ENCODE measurements around the gene ZNF324B. TPM values are rescaled to one million over a fixed set of nuclear protein-coding genes. Genes with fewer than 3 reads are reported as not detected.
"Not testable (repeated sequence)": the region's sequence is repeated elsewhere in the genome, so short reads cannot be mapped to it uniquely, and the experiment has no call there.

The ZNF324B gene
- total RNA-seq, 1 donor from 2014 or later, result 7.1 TPM

DNA sequence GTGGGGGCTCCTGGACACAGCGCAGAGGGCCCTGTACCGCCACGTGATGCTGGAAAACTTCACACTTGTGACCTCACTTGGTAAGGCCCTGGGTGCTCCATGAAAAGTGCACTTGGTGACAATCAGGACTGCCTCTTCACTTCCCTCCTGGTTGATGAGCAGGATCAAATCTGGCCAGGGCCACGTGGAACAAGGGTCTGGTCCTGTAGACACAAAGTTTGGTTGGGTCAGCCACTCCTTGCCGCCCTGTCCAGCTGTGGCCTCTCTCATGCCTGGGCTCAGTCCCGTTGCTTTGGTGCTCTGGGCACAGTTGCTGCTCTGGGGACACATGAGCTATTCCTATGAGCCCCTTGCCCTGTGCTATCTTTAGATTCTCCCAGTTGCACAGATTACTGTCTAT is 2.3 kb downstream of the ZNF324B start:
- DNase-seq (ENCODE audit: low read depth in 2 of 2), result no peak

DNA sequence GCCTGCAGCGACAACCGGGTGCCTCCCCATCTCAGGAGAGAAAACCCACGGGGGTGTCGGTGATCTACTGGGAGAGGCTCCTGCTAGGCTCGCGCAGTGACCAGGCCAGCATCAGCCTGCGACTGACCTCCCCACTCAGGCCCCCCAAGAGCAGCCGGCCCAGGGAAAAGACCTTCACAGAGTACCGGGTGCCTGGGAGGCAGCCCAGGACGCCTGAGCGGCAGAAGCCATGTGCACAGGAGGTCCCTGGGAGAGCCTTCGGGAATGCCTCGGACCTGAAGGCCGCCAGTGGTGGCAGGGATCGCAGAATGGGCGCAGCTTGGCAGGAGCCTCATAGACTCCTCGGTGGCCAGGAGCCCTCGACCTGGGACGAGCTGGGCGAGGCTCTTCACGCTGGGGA is 3.9 kb downstream of the ZNF324B start:
- no peak for DNase-seq (ENCODE audit: low read depth in 2 of 2)

DNA sequence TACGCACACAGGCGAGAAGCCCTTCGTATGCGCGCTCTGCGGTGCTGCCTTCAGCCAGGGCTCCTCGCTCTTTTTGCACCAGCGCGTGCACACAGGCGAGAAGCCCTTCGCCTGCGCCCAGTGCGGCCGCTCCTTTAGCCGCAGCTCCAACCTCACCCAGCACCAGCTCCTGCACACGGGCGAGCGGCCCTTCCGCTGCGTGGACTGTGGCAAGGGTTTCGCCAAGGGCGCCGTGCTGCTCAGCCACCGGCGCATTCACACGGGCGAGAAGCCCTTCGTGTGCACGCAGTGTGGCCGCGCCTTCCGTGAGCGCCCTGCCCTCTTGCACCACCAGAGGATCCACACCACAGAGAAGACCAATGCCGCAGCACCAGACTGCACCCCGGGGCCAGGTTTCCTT is 4.7 kb downstream of the ZNF324B start:
- no peak for DNase-seq (ENCODE audit: low read depth in 2 of 2)

DNA sequence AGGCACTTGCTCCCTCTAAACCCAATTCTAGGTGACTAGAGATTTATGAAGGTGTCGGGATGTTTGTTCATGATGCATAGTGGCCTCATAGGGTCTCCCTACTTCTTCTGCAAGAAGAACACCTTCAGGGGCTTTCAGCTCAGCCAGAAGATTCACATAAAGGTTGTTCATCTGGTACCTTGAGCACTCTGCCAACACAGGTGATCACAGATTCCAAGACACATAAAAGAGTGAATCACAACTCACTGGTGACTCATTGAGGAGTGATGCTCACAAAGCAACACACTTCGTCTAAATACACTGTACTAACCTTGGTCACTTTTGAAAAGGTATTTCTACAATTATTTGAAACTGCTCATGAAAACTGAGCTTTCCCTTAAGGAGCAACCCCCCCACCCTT is 8.6 kb downstream of the ZNF324B start:
- DNase-seq (ENCODE audit: low read depth in 2 of 2), result no peak

DNA sequence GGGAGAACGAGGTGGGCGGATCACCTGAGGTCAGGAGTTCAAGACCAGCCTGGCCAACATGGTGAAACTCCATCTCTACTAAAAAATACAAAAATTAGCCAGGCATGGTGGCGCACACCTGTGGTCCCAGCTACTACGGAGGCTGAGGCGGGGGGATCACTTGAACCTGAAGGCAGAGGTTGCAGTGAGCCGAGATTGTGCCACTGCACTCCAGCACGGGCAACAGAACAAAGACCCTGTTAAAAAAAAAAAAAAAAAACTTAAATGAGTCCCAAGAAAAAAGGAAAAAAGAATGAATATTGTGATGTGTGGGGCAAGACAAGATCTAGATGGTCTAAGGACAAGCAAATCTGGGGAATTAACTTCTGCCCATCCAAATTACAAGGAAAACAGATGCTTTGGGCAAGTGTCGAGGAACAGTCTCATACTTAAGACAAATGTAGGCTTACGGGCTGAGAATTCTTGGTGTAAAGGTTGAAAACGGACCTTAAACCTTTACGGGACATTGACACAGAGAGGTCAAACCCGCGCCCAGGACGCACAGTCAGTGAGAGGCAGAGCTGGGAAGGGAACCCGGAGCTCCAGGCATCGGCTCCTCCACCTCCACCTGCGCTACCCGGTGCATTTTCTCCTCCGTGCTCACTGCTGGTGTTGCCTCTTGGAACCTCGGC is 14.8 kb downstream of the ZNF324B start:
- no peak for DNase-seq (ENCODE audit: low read depth in 2 of 2)

DNA sequence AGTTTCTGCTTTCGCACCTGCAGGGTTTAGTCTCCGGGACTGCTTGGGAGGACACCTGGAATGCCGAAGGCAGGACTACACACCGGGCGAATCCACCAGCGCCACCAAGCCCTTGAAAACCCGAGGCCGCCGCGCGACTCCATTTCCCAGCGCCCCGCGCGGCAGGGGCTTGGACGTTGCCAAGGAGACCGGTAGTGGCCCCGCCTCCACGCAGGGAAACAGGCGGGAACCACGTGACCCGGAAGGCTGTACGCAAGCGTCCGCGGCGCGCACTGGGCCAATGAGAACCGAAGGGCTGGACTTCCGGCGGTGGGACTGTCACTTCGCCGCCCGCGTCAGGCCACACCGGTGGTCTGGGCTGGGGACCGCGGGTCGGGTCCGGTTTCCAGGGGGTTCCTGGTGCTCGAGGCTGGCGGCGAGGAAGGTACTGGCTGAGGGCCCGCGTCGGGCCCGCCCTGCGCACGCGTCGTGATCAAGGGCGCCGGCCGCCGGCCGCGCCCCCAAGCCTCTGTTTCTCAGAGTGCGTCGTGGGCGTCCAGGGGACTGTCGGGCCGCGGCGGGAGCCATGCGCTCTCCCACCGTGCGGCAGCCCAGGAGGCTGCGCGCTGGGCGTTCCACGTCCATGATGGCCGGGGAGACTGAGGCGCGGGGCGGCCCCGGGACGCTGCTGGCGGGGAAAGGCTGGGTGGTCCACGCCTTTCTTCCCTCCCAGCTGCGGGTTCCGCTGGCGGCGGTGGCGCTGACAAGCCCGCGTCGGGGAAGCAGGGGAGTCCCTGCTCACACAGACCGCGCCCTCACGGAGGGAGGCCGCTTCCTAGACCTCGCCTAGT is 15.6 kb downstream of the ZNF324B start, which contains the start of gene ZNF324:
Gene ZNF324, plus strand, starts transcription at position 321 of the 830 bp plus-strand sequence. CDS start 2,106 bp downstream, outside the sequence.
- DNase-seq (ENCODE audit: low read depth in 2 of 2), result peak; percentile 97 to 99

DNA sequence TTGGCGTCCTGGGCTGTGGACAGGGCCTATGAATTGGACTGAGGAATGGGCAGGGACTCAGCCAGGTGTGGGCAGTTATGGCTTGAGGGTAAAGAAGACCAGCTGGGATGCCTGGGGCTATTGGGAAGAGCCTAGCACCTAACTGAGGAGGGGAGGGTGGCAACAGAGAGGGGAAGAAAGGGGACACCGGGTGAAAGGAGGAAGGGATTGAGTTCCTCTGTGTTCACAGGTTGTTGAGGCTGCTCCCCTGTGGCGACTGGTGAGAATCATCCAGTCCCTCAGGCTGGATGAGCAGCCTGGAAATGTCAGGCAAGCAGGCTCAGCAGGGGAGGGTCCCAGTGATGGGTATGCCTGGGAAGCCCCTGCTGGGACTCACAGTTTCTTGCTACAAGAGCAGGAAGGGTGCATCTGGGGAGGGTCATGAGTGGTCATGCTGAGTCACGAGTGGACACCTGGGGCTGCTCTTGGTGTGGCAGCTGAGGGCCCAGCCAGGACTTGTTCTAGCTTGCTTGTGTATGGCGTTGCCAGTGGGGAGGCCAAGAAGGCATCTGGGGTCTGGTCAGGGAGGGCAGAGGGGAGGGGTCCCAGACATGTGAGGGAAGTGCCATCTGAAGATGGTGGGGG is 16.9 kb downstream of the ZNF324B start:
- DNase-seq (ENCODE audit: low read depth in 2 of 2), result no peak

DNA sequence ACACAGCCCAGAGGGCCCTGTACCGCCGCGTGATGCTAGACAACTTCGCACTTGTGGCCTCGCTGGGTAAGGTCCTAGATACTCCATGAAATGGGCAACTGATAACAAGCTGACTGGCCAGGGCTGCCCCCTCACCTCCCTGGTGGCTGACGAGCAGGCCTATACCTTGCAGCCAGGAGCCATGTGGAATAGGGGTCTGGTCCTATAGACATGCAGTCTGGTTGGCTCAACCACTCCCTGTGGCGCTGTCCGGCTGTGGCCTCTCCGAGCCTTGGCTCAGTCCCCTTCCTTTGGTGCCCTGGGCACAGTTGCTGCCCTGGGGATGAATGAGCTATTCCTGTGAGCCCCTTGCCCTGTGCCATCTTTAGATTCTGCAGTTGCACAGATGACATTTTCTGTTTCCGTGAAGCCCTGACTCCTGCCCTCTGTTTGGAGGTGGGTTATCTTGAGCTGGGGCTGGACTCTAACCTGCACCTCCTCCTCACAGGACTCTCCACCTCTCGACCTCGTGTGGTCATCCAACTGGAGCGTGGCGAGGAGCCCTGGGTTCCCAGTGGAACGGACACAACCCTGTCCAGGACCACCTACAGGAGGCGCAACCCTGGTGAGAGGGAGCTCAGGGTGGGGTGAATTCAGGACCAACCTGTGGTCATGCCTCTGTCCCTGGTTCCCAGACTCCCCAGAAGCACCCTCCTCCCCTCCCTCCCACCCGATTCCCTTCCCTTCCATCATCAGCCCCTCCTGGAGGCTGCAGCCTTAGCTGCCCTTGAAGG is 18.0 kb downstream of the ZNF324B start:
- DNase-seq (ENCODE audit: low read depth in 2 of 2), result no peak

DNA sequence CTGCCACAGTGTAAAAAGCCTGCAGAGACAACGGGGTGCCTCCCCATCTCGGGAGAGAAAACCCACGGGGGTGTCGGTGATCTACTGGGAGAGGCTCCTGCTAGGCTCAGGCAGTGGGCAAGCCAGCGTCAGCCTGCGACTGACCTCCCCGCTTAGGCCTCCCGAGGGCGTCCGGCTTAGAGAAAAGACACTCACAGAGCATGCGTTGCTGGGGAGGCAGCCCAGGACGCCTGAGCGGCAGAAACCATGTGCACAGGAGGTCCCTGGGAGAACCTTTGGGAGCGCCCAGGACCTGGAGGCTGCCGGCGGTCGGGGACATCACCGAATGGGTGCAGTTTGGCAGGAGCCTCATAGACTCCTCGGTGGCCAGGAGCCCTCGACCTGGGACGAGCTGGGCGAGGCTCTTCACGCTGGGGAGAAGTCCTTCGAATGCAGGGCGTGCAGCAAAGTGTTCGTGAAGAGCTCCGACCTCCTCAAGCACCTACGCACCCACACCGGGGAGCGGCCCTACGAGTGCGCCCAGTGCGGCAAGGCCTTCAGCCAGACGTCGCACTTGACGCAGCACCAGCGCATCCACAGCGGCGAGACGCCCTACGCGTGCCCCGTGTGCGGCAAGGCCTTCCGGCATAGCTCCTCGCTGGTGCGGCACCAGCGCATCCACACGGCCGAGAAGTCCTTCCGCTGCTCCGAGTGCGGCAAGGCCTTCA is 19.6 kb downstream of the ZNF324B start:
- DNase-seq (ENCODE audit: low read depth in 2 of 2), result not testable (repeated sequence)

DNA sequence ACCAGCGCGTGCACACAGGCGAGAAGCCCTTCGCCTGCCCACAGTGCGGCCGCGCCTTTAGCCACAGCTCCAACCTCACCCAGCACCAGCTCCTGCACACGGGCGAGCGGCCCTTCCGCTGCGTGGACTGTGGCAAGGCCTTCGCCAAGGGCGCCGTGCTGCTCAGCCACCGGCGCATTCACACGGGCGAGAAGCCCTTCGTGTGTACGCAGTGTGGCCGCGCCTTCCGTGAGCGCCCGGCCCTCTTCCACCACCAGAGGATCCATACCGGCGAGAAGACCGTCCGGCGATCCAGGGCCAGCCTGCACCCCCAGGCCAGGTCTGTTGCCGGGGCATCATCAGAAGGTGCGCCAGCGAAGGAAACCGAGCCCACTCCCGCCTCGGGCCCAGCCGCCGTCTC is 20.3 kb downstream of the ZNF324B start:
- no peak for DNase-seq (ENCODE audit: low read depth in 2 of 2)

DNA sequence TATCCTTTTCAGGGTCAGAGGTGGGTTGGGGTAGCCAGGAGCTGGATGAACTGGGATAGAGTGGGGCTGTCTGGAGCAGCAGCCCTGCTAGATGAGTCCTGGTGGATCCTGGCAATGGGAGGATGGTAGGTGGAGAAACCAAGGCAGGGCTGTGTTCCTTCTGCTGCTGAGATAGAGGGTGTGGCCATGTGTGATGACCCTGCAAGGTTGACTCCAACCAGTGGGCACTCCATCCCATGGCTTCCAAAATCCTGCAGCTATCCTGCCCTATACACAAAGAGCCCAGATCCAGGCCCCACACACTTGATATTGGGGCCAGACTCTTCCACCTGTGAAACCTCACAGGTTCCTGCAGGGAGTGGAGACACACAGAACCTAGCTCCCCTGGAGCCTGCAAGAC is 22.4 kb downstream of the ZNF324B start:
- no peak for DNase-seq (ENCODE audit: low read depth in 2 of 2)

DNA sequence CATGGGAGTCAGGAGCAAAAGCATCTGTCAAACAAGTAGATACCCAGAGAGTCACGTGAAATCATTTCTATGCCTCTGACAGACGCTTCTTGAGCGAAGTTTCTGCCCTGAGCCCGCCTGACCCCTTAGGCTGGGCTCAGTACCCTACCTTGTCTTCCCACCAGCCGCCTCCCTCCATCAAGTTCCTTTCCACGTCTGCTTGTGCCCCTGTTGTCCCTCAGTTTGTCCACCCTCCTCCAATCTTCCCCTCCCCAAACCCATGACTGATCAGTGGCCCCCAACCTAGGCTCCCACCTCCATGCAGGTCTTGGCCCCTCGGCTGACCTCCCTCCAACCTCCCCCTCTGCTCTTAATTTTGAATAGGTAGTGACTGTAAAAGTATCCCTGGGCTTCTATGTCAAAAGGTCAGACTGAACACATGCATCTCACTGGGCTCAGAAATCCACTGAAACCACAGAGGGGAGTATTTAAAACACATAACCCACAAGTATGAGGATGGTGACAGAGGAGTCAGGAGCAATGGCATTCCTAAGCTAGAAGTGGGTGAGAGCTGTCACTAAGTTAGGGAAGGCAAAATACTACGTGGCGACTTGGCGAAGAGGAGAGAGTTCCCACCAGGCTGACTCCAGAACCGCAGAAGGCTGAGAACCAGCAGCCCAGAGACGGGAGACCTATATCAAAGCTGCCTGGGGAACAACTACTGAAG is 23.0 kb downstream of the ZNF324B start:
- no peak for DNase-seq (ENCODE audit: low read depth in 2 of 2)

DNA sequence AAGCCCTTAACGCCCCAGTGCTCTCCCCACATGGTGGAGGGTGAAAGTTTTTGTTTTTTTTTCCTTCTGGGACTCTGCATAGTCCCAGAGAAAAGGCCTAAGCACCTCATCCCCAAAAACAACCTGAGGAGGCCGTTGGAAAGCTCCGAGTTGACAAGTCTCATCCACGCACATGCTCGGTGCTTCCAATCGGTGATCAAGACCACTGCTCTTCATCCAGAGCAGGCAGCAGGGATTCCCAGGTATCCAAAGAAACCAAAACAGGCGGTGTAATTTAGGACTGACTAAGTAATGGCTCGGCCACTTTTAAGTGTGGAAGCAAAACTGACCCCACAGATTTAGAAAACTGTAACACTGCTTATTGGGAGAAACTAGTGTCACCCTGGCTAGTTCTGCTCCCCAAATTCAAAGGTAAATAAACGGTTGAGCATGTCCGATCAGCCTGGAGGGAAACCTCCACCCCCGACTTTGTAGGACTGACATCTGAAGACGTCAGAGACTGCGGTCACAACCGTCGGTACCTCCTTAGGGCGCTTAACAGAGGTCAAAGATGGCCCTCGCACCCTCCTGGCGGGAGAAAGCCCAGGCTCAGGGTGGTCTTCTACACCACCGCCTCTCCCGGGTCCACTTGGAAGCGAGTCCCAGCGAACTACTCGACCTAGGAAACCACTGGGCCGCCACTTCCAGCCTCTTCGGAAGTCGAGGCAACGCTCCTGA is 23.7 kb downstream of the ZNF324B start:
- no peak for DNase-seq (ENCODE audit: low read depth in 2 of 2)

DNA sequence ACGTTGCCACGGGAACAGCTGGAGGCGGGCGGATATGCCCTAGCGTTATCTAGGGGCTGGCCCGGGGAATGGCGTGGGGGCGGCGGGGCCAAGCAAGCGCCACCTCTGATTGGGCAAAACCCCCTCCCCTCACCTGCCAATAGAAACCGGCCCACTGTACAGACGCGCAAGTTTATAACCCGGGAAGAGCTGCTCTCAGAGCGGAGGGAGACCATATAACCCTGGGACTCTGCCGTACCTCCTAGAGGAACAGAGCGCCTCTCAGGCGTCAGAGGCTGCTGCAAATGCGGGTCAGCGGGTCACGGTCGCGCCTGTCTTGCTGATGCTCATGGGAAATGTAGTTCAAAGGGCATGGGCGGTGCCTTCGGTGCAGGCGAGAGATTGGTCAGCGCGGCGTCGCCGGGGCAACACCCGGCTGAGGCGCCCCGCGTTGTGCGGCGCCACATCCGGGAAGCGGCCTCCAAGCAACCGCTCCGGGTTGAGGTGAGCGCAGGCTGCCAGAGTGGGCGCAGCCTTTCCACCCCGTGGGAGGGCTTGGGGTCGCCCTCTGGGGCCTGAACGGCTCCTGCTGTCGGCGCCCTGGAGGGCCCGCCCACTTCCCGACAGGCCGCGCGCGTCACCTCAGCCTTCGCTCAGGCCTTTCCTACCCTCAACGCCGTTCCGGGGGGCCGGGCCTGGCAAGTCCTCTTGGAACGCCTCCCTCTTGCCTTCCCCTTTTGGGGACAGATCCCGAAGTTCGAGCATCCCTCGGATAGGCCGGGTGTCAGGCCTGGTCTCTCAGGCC is 24.5 kb downstream of the ZNF324B start, which contains the start of gene ZNF446:
Gene ZNF446, plus strand, starts transcription at position 639 of the 784 bp plus-strand sequence. CDS start 867 bp downstream, outside the sequence.
- DNase-seq (ENCODE audit: low read depth in 2 of 2), result peak; percentile 96

DNA sequence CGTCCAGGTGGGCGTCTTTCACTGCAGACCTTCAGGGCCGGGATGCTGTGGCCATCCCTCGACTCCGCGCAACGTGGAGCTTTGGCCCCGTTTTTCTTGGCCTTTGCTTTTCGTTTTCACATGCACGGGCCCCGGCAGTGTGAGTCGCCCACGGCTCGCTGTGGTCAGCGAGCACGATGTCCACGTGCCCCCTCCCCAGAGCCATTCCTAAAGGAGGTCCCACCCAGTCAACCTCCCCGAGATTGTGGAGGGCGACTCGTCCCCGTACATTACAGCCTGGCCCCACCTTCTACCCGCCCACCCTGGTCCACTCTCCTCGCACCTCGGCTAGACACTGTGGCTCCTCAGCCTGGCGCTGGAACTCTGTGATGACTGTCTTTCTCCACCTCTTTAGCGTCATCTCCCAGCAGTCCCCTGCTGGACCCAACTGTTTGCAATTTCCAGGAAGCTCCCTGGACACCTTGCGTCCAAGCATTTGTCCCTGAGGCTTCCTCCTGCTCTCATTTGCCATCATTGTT is 25.1 kb downstream of the ZNF324B start:
- no peak for DNase-seq (ENCODE audit: low read depth in 2 of 2)

DNA sequence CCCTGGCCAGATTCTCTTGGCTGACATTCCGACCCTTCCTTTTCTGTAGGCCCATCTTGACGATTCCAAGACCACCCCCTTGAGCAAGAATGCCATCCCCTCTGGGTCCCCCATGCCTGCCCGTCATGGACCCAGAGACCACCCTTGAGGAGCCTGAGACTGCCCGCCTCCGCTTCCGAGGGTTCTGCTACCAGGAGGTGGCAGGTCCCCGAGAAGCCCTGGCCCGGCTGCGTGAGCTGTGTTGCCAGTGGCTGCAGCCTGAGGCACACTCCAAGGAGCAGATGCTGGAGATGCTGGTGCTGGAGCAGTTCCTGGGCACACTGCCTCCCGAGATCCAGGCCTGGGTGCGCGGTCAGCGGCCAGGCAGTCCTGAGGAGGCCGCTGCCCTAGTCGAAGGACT is 25.7 kb downstream of the ZNF324B start:
- no peak for DNase-seq (ENCODE audit: low read depth in 2 of 2)

DNA sequence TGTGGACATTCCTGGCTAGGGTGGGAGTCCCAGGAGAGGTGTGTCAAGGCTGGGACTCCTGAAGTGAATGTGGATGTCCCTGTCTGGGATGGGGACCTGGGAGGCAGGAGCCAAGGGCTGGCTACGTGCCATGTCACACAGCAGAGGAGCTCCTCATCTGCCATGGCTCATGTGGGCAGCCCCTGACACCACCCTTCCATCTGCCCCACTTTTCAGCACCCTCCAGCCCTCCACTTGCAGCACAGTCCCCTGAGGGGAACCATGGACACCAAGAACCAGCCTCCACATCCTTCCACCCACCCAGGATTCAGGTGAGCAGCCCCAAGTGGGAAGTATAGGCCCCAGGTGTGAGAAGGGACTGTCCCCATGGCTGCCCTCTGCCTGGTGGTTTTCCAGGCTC is 26.4 kb downstream of the ZNF324B start:
- DNase-seq (ENCODE audit: low read depth in 2 of 2), result no peak

DNA sequence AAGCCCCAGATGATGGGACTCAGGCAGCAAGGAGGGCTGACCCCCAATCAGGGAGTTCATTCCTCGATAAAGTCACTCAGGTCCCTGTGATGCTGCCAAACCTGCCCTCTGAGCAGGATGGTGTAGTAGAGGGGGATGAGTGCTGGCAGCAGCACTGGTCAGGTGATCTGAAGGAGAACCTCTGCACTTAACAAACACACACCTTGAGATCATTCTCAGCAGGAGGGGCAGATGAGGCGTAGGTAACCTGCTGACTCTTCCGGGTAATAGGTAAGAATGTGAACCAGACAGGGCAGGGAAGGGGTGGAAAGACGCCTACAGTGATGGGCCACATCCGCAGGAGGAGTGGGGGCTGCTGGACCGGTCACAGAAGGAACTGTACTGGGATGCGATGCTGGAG is 27.9 kb downstream of the ZNF324B start:
- DNase-seq (ENCODE audit: low read depth in 2 of 2), result no peak
